SIG-M5 treated with dmso at 0.1 percent for 504 hours (cell line): ENCODE data around the gene PREP.

Experiments used
- DNase-seq: peaks from one replicate; lab custom pipeline; 2025; ENCODE audit not compliant: unreplicated experiment; lab: John Stamatoyannopoulos, UW

Gene PREP

GRCh38 chr6:105313211-105313610 is 89.7 kb downstream of the PREP start:
- no peak for DNase-seq

GRCh38 chr6:105310947-105311346 is 91.9 kb downstream of the PREP start:
- DNase-seq, result no peak

- DNase-seq, result no peak
Observed at GRCh38 chr6:105310371-105310770, 92.5 kb downstream of the PREP start.

GRCh38 chr6:105308840-105309239 is 94.0 kb downstream of the PREP start:
- DNase-seq, result no peak

GRCh38 chr6:105305521-105305920 is 97.4 kb downstream of the PREP start:
- no peak for DNase-seq

- no peak for DNase-seq
Observed at GRCh38 chr6:105304825-105305224, 98.1 kb downstream of the PREP start.

- no peak for DNase-seq
Observed at GRCh38 chr6:105304366-105304765, 98.5 kb downstream of the PREP start.

GRCh38 chr6:105302617-105303128 is 100.2 kb downstream of the PREP start:
- DNase-seq, result no peak

- DNase-seq, result no peak
Observed at GRCh38 chr6:105301756-105302616, 100.9 kb downstream of the PREP start.

GRCh38 chr6:105301072-105301503 is 101.8 kb downstream of the PREP start:
- DNase-seq, result no peak

- DNase-seq, result no peak
Observed at GRCh38 chr6:105300090-105300489, 102.8 kb downstream of the PREP start.

- DNase-seq, result no peak
Observed at GRCh38 chr6:105294129-105294528, 108.8 kb downstream of the PREP start.

- no peak for DNase-seq
Observed at GRCh38 chr6:105292689-105293339, 110.1 kb downstream of the PREP start.

- DNase-seq, result no peak
Observed at GRCh38 chr6:105291525-105291924, 111.4 kb downstream of the PREP start.

GRCh38 chr6:105282631-105283585 is 120.0 kb downstream of the PREP start:
- DNase-seq, result no peak

- no peak for DNase-seq
Observed at GRCh38 chr6:105280033-105280432, 122.8 kb downstream of the PREP start.

- no peak for DNase-seq
Observed at GRCh38 chr6:105279463-105279862, 123.4 kb downstream of the PREP start.

GRCh38 chr6:105278813-105279212 is 124.1 kb downstream of the PREP start:
- DNase-seq, result no peak

- DNase-seq, result no peak
Observed at GRCh38 chr6:105278035-105278434, 124.8 kb downstream of the PREP start.

- no peak for DNase-seq
Observed at GRCh38 chr6:105276374-105276773, 126.5 kb downstream of the PREP start.

GRCh38 chr6:105275542-105275941 is 127.3 kb downstream of the PREP start:
- no peak for DNase-seq
